ENCODE data around the gene RARB.

DNA sequence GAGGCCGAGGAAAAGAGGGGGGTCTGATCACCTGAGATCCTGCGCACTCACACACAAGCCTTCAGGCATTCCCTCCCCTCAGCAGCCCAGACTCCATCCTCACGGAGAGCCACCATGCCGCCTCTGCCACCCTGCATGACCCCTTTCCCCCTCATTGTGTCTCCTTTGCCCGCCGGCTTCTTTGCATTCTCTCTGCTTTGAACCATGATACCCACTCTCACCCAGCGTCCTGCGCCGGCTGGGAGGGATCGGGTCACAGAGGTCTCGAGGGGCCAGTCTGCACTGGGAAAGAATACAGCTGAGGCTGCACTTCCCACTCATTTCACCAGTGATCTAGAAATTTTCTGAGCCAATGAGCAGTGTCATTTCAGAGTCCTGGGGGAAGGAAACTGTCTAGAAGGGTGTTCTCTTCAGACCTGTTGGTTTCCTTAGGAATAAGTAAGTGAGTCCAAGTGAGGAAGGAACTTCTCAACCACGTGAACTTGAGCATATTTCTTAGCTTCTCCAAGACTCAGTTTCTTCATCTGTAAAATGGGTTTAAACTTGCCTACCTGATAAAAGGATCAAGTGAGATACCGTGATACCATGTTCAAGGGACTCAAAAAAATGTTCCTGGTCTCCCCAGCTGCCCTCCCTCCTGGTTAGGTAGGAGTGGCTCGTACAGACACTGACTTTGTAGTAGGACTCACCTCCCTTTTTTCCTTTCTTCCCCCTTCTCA is 139.9 kb downstream of the RARB start:
- TF ChIP-seq CTCF (optimal IDR thresholded peaks at IDR 0.05 in 1 of 3, IDR thresholded peaks at IDR 0.05 in 1 of 3, conservative IDR thresholded peaks at IDR 0.05 in 1 of 3; ENCODE audit: extremely low read depth in 1 of 3, insufficient read depth in 2 of 3, low read length in 3 of 3) (no peak), EZH2 (IDR thresholded peaks at IDR 0.05; ENCODE audit: low read length) (no peak)
